Left ventricle myocardium superior (tissue), 1 donor: ENCODE measurements around the gene ASB18. TPM values are rescaled to one million over a fixed set of nuclear protein-coding genes. Genes with fewer than 3 reads are reported as not detected.

ENCODE experiments used
- ATAC-seq: fragments of 200-7000 bp; cut with Tn5 transposase; one replicate; pipeline ENCODE4 v1.9.1; 2020; ENCODE audit warnings: mild to moderate bottlenecking, moderate library complexity
- DNase-seq: peaks from one replicate; pipeline ENCODE4 v3.0.0-alpha.2; 2020
- intact Hi-C: fragments of 100-400 bp; cut with micrococcal nuclease; formaldehyde crosslinking; loops from one replicate; pipeline ENCODE4 v1.11.0; 2022
- total RNA-seq: library from RNA; stranded (reverse); fragmentation: NEBNext Ultra II Directional; extraction: Animal tissue kit (Norgen Biotek cat#: 25700); gene quantifications from one replicate; pipeline ENCODE4 v1.2.1, GENCODE V29; 2021
- donor health status: DM: no; HTN: yes; CAD: no; lungs with severe emphysema.

Gene ASB18
- total RNA-seq, 1 donor from 2014 or later: 3.8 TPM

GRCh38 chr2:236157815-236158498 is 106.2 kb downstream of the ASB18 start:
- ATAC-seq: no peak

GRCh38 chr2:236157366-236157765 is 106.8 kb downstream of the ASB18 start:
- intact Hi-C loops: no loop called here
- ATAC-seq: no peak
- DNase-seq: no peak

More at GRCh38 chr2:236157815-236158498, 106.2 kb downstream of the ASB18 start:
- no peak for DNase-seq
- intact Hi-C loops: no loop called here

- ATAC-seq: no peak
Measured at GRCh38 chr2:236156860-236157194, 107.4 kb downstream of the ASB18 start.

GRCh38 chr2:236156095-236156859 is 107.9 kb downstream of the ASB18 start:
- DNase-seq (no peak), ATAC-seq (no peak)
- intact Hi-C loops: no loop called here

More at GRCh38 chr2:236156860-236157194, 107.4 kb downstream of the ASB18 start:
- intact Hi-C loops: no loop called here
- DNase-seq: no peak

GRCh38 chr2:236155406-236155805 is 108.8 kb downstream of the ASB18 start:
- no peak for DNase-seq
- intact Hi-C loops: no loop called here
- no peak for ATAC-seq

- intact Hi-C loops: no loop called here
- ATAC-seq (no peak), DNase-seq (no peak)
Measured at GRCh38 chr2:236146436-236146835, 117.8 kb downstream of the ASB18 start.

- ATAC-seq (no peak), DNase-seq (no peak)
- intact Hi-C loops: no loop called here
Measured at GRCh38 chr2:236143811-236144210, 120.4 kb downstream of the ASB18 start.

Other genes starting within 250 kb of the ASB18 start
- gene GBX2, start 96.0 kb downstream of the ASB18 start, total RNA-seq: not detected